GM23338 (cell line): ENCODE data around the gene DDX19B.
A peak's percentile ranks its signal among the peaks of the same experiment; 100 is the strongest.

Source experiments
- EZH2phosphoT487 ChIP-seq: fragments of 200-600 bp; sonication (generic); IDR thresholded peaks from one replicate; pipeline ENCODE4 v1.8.1; 2018; ENCODE audit warnings: antibody characterized with exemption; ENCODE audit not compliant: unreplicated experiment
- JUNB ChIP-seq: IDR thresholded peaks from one replicate; pipeline ENCODE4 v1.6.1; 2016; ENCODE audit warnings: antibody characterized with exemption; ENCODE audit not compliant: unreplicated experiment
- POLR2AphosphoS5 ChIP-seq: IDR thresholded peaks from 2 replicates; pipeline ENCODE4 v1.6.1; 2016; ENCODE audit warnings: antibody characterized with exemption, low read depth
- REST ChIP-seq: IDR thresholded peaks from one replicate; pipeline ENCODE4 v1.6.1; 2018; ENCODE audit warnings: antibody characterized with exemption; ENCODE audit not compliant: unreplicated experiment
- TF ChIP-seq, protein P1 (sequence below), 2 experiments: fragments of 200-600 bp in 1 of 2; sonication (generic) in 1 of 2; conservative IDR thresholded peaks; 2 replicates each; pipeline versions ENCODE4 v1.5.1 to v1.6.1; 2016 to 2017; ENCODE audit warnings: antibody characterized with exemption in 2 of 2, low read depth in 2 of 2, mild to moderate bottlenecking in 2 of 2, moderate library complexity in 1 of 2

GRCh38 chr16:70289229-70290094 is 9.5 kb upstream of the DDX19B start, which contains the start of gene AARS1:
- TF ChIP-seq, protein P1, sequence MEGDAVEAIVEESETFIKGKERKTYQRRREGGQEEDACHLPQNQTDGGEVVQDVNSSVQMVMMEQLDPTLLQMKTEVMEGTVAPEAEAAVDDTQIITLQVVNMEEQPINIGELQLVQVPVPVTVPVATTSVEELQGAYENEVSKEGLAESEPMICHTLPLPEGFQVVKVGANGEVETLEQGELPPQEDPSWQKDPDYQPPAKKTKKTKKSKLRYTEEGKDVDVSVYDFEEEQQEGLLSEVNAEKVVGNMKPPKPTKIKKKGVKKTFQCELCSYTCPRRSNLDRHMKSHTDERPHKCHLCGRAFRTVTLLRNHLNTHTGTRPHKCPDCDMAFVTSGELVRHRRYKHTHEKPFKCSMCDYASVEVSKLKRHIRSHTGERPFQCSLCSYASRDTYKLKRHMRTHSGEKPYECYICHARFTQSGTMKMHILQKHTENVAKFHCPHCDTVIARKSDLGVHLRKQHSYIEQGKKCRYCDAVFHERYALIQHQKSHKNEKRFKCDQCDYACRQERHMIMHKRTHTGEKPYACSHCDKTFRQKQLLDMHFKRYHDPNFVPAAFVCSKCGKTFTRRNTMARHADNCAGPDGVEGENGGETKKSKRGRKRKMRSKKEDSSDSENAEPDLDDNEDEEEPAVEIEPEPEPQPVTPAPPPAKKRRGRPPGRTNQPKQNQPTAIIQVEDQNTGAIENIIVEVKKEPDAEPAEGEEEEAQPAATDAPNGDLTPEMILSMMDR (conservative IDR thresholded peaks at IDR 0.05; ENCODE audit: low read depth in 2 of 2), result no peak
- TF ChIP-seq EZH2phosphoT487 (no peak), POLR2AphosphoS5 (peak; percentile 99), REST (peak; percentile 38), JUNB (no peak)
